ENCODE results near the gene EEF1A1. TPM values are rescaled to one million over a fixed set of nuclear protein-coding genes. Genes with fewer than 3 reads are reported as not detected.
"Not testable (repeated sequence)": the region's sequence is repeated elsewhere in the genome, so short reads cannot be mapped to it uniquely, and the experiment has no call there.

The EEF1A1 gene
- total RNA-seq, 2 donors from 2014 or later, result 6,474 to 10,301 TPM

GRCh38 chr6:73509851-73510250 lies 11.0 kb downstream of the EEF1A1 start:
- H3K36me3 ChIP-seq, result no peaks in the 10 kb centered on the region
- H3K27ac ChIP-seq, result no peak overlapping the region
- no peak for TF ChIP-seq POLR2A (IDR thresholded peaks at IDR 0.05)
- TF ChIP-seq POLR2AphosphoS5 (IDR thresholded peaks at IDR 0.05), result no peak
- no peak for TF ChIP-seq CTCF (IDR thresholded peaks at IDR 0.05)
- no peaks in the 10 kb centered on the region for H3K9me3 ChIP-seq
- H3K4me3 ChIP-seq, result no peak overlapping the region
- 88% methylated on average over 1 of the region's 1 CpG for WGBS
- no peak for DNase-seq (ENCODE audit: low spot score)
- no peaks in the 10 kb centered on the region for H3K4me1 ChIP-seq (replicated peaks)
- no peaks in the 10 kb centered on the region for H3K27me3 ChIP-seq (replicated peaks; ENCODE audit: insufficient read depth)
- intact Hi-C loops (cut with DNase I), result no loop called here

- Histone ChIP-seq H3K4me3 (no peak overlapping the region), H3K27me3 (replicated peaks; ENCODE audit: insufficient read depth) (no peaks in the 10 kb centered on the region), H3K9me3 (no peaks in the 10 kb centered on the region), H3K36me3 (no peaks in the 10 kb centered on the region), H3K27ac (no peak overlapping the region), H3K4me1 (replicated peaks) (no peaks in the 10 kb centered on the region)
- WGBS, result 52% methylated on average over 1 of the region's 1 CpG
- TF ChIP-seq POLR2A (IDR thresholded peaks at IDR 0.05) (no peak), POLR2AphosphoS5 (IDR thresholded peaks at IDR 0.05) (no peak), CTCF (IDR thresholded peaks at IDR 0.05) (no peak)
- DNase-seq (ENCODE audit: low spot score), result no peak
- intact Hi-C loops (cut with DNase I), result no loop called here
Observed at GRCh38 chr6:73508776-73509175, 12.1 kb downstream of the EEF1A1 start.

GRCh38 chr6:73506246-73506645 lies 14.6 kb downstream of the EEF1A1 start:
- H3K27ac ChIP-seq, result no peak overlapping the region
- no peaks in the 10 kb centered on the region for H3K4me1 ChIP-seq (replicated peaks)
- no peaks in the 10 kb centered on the region for H3K27me3 ChIP-seq (replicated peaks; ENCODE audit: insufficient read depth)
- DNase-seq (ENCODE audit: low spot score), result no peak
- no peaks in the 10 kb centered on the region for H3K36me3 ChIP-seq
- H3K9me3 ChIP-seq, result no peaks in the 10 kb centered on the region
- H3K4me3 ChIP-seq, result no peak overlapping the region
- intact Hi-C loops (cut with DNase I), result no loop called here
- TF ChIP-seq CTCF (IDR thresholded peaks at IDR 0.05), result no peak
- TF ChIP-seq POLR2A (IDR thresholded peaks at IDR 0.05), result no peak
- no peak for TF ChIP-seq POLR2AphosphoS5 (IDR thresholded peaks at IDR 0.05)
- WGBS, result 95% methylated on average over 6 of the region's 6 CpGs

- H3K4me1 ChIP-seq (replicated peaks); DNase-seq (ENCODE audit: low spot score); H3K9me3 ChIP-seq; H3K4me3 ChIP-seq; H3K27ac ChIP-seq; H3K27me3 ChIP-seq (replicated peaks; ENCODE audit: insufficient read depth); H3K36me3 ChIP-seq; intact Hi-C loops (cut with DNase I): not testable (repeated sequence)
- WGBS, result 95% methylated on average over 8 of the region's 8 CpGs
Observed at GRCh38 chr6:73505705-73506104, 15.1 kb downstream of the EEF1A1 start.

- no peak for DNase-seq (ENCODE audit: low spot score)
- no peak for TF ChIP-seq POLR2A (IDR thresholded peaks at IDR 0.05)
- no peak for TF ChIP-seq POLR2AphosphoS5 (IDR thresholded peaks at IDR 0.05)
- TF ChIP-seq CTCF (IDR thresholded peaks at IDR 0.05), result no peak
- Histone ChIP-seq H3K4me1 (replicated peaks) (no peaks in the 10 kb centered on the region), H3K27me3 (replicated peaks; ENCODE audit: insufficient read depth) (no peaks in the 10 kb centered on the region), H3K27ac (no peak overlapping the region), H3K9me3 (no peaks in the 10 kb centered on the region), H3K36me3 (no peaks in the 10 kb centered on the region), H3K4me3 (no peak overlapping the region)
- intact Hi-C loops (cut with DNase I), result no loop called here
Observed at GRCh38 chr6:73505142-73505541, 15.7 kb downstream of the EEF1A1 start.

Data from prostate gland (tissue), 2 donors.